GM12878 (cell line): ENCODE results near the gene AAGAB. TPM values are rescaled to one million over a fixed set of nuclear protein-coding genes. Genes with fewer than 3 reads are reported as not detected.
"Not testable (repeated sequence)": the region's sequence is repeated elsewhere in the genome, so short reads cannot be mapped to it uniquely, and the experiment has no call there.

ENCODE experiments used
- ATAC-seq: fragments of 200-7000 bp; cut with Tn5 transposase; 3 replicates; pipeline ENCODE4 v1.9.1; 2020; ENCODE audit warnings: mild to moderate bottlenecking, moderate library complexity
- BruUV-seq: library from RNA; stranded (reverse); fragments of 400-500 nt; replicated peaks from 2 replicates; lab custom pipeline; 2021; lab: Mats Ljungman, UMichigan
- CTCF ChIA-PET: fragments of 300-600 bp; sonication (Branson Sonifier 250); formaldehyde crosslinking; extraction: SDS; loops from one replicate; lab custom pipeline; 2021; ENCODE audit warnings: inconsistent platforms; lab: Yijun Ruan, JAX
- POLR2A ChIA-PET: fragments of 350-600 bp; formaldehyde crosslinking; extraction: SDS; loops from one replicate; lab custom pipeline; 2021; ENCODE audit warnings: inconsistent platforms; lab: Charles Lee
- RAD21 ChIA-PET: fragments of 300-600 bp; sonication (Branson Sonifier 250); formaldehyde crosslinking; loops from one replicate; lab custom pipeline; 2023; ENCODE audit warnings: antibody characterized with exemption; ENCODE audit not compliant: unreplicated experiment; lab: Charles Lee
- SMC1A ChIA-PET: fragments of 300-600 bp; sonication (Branson Sonifier 250); formaldehyde crosslinking; loops from one replicate; lab custom pipeline; 2023; ENCODE audit not compliant: unreplicated experiment, uncharacterized antibody; lab: Charles Lee
- DNase-seq: peaks from one replicate; pipeline ENCODE4 v3.0.0-alpha.2; 2011; ENCODE audit warnings: low read depth, low spot score
- FAIRE-seq: peaks from 3 replicates; lab custom pipeline; 2011; peaks lifted over from hg19 to GRCh38; lab: Jason Lieb, UNC
- H2AFZ ChIP-seq: 2 replicates; pipeline ENCODE4 v1.6.0; 2011; ENCODE audit warnings: low read depth, low read length, control low read depth; ENCODE audit not compliant: control insufficient read depth
- H3K27ac ChIP-seq: 2 replicates; pipeline ENCODE4 v1.5.1; 2011; ENCODE audit warnings: control low read depth; ENCODE audit not compliant: control insufficient read depth, insufficient read depth
- H3K27me3 ChIP-seq, 2 experiments: replicated peaks in 1 of 2; 2 replicates each; pipeline versions ENCODE4 v1.6.0 to v1.6.1; 2011; ENCODE audit warnings: low read length in 1 of 2; ENCODE audit not compliant: control insufficient read depth in 2 of 2, insufficient read depth in 2 of 2
- H3K36me3 ChIP-seq, 2 experiments: 2 replicates each; pipeline ENCODE4 v1.5.1; 2011; ENCODE audit warnings: low read length in 1 of 2; ENCODE audit not compliant: control insufficient read depth in 2 of 2, insufficient read depth in 2 of 2
- H3K4me1 ChIP-seq: 2 replicates; pipeline ENCODE4 v1.6.1; 2011; ENCODE audit warnings: mild to moderate bottlenecking, low read length, moderate library complexity, mixed read lengths; ENCODE audit not compliant: control insufficient read depth, insufficient read depth
- H3K4me2 ChIP-seq: 2 replicates; pipeline ENCODE4 v1.6.0; 2011; ENCODE audit warnings: control low read depth; ENCODE audit not compliant: control insufficient read depth, insufficient read depth
- H3K4me3 ChIP-seq: fragments of 200-600 bp; sonication (generic); 2 replicates; pipeline ENCODE4 v1.5.1; 2016
- H3K79me2 ChIP-seq: 2 replicates; pipeline ENCODE4 v1.6.0; 2011; ENCODE audit warnings: low read length; ENCODE audit not compliant: control insufficient read depth, insufficient read depth
- H3K9ac ChIP-seq: 2 replicates; pipeline ENCODE4 v1.8.0; 2011; ENCODE audit warnings: low read length, control low read depth, mixed read lengths; ENCODE audit not compliant: control insufficient read depth, insufficient read depth
- H3K9me3 ChIP-seq: replicated peaks from 3 replicates; pipeline ENCODE4 v1.5.1; 2011; ENCODE audit warnings: mild to moderate bottlenecking, low read length; ENCODE audit not compliant: control insufficient read depth, insufficient read depth
- H4K20me1 ChIP-seq: 2 replicates; pipeline ENCODE4 v1.6.0; 2011; ENCODE audit not compliant: control insufficient read depth, insufficient read depth
- WGBS: methylation state at CpG from one replicate; pipeline ENCODE4 v1.1.6; 2016; ENCODE audit warnings: low lambda C conversion rate; ENCODE audit not compliant: insufficient replicate concordance, insufficient coverage; ENCODE audit errors: missing lambda C conversion rate; 5-methylcytosine and 5-hydroxymethylcytosine counted together
- in situ Hi-C: fragments of 300-500 bp; cut with MboI; formaldehyde crosslinking; loops from 9 replicates; pipeline ENCODE4 v1.14.3; 2018; ENCODE audit warnings: mixed read lengths
- intact Hi-C: fragments of 100-400 bp; cut with micrococcal nuclease; formaldehyde crosslinking; loops from one replicate; pipeline ENCODE4 v1.14.2; 2022; ENCODE audit not compliant: unreplicated experiment
- polyA plus RNA-seq, 11 experiments: library from polyadenylated mRNA; depleted of rRNA in 4 of 11; unstranded in 6 of 11; stranded (reverse) in 5 of 11; fragments of >200 nt; fragmentation: Nextera tagmentation in 4 of 11; fragmentation: Illumina TruSeq in 1 of 11; extraction: Ambion mirVana in 4 of 11; extraction: Trizol in 1 of 11; gene quantifications; 1 replicate in 1 of 11; 2 replicates in 10 of 11; pipeline versions ENCODE4 v1.2.1 to v1.2.3, GENCODE V29; 2011 to 2016; ENCODE audit warnings: inconsistent platforms in 2 of 11, missing spikeins in 2 of 11, low read depth in 1 of 11
- total RNA-seq, 4 experiments: library from RNA; depleted of rRNA in 3 of 4; stranded (reverse); fragments of >200 nt in 3 of 4; fragmentation: Illumina TruSeq in 1 of 4; extraction: Trizol in 1 of 4; gene quantifications; 2 replicates each; pipeline versions ENCODE4 v1.2.1 to v1.2.3, GENCODE V29; 2013 to 2021

The AAGAB gene
- total and polyA plus RNA-seq, 10 of the 15 experiments (the other 5 are each of a cell fraction or from before 2014, with no cell fraction given): 11.4 to 62.3 (median 38.0) TPM

DNA sequence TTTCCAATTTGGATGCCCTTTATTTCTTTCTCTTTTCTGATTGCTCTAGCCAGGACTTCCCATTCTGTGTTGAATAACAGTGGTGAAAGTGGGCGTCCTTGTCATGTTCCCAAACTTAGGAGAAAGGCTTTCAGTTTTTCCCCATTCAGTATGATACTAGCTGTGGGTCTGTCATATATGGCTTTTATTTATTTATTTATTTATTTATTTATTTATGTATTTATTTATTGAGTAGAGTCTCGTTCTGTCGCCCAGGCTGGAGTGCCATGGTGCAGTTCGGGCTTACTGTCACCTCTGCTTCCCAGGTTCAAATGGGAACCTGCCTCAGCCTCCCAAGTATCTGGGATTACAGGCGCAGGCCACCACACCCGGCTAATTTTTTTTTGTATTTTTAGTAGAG lies 31.9 kb upstream of the AAGAB start:
- H3K9ac ChIP-seq, H2AFZ ChIP-seq, BruUV-seq, H3K27me3 ChIP-seq, H3K79me2 ChIP-seq, in situ Hi-C loops, intact Hi-C loops, RAD21 ChIA-PET, H3K36me3 ChIP-seq, DNase-seq, POLR2A ChIA-PET, H3K4me3 ChIP-seq, H3K4me1 ChIP-seq, H3K27ac ChIP-seq, ATAC-seq, CTCF ChIA-PET, H4K20me1 ChIP-seq, FAIRE-seq, H3K9me3 ChIP-seq, H3K4me2 ChIP-seq: not testable (repeated sequence)
- 78% methylated on average over 6 of the region's 6 CpGs for WGBS
- SMC1A ChIA-PET: interaction anchor here (1.4 kb wide), 1 partner anchor 46 kb away, joined by 3 read pairs; no protein-coding TSS in a partner anchor

DNA sequence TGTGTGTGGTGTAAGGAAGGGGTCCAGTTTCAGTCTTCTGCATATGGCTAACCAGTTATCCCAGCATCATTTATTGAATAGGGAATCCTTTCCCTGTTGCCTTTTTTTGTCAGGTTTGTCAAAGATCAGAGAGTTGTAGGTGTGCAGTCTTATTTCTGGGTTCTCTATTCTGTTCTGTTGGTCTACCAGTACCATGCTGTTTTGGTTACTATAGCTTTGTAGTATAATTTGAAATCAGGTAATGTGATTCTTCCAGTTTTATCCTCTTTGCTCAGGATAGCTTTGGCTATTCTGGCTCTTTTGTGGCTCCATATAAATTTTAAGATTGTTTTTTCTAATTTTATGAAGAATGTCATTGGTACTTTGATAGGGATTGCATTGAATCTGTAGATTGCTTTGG lies 31.2 kb upstream of the AAGAB start:
- ATAC-seq, H3K27me3 ChIP-seq, H2AFZ ChIP-seq, BruUV-seq, RAD21 ChIA-PET, H3K36me3 ChIP-seq, FAIRE-seq, H3K27ac ChIP-seq, CTCF ChIA-PET, H3K4me2 ChIP-seq, POLR2A ChIA-PET, H3K4me3 ChIP-seq, H3K9me3 ChIP-seq, H4K20me1 ChIP-seq, H3K79me2 ChIP-seq, H3K4me1 ChIP-seq, in situ Hi-C loops, H3K9ac ChIP-seq, intact Hi-C loops, DNase-seq: not testable (repeated sequence)
- SMC1A ChIA-PET: interaction anchor here (1.4 kb wide), 1 partner anchor 45 kb away, joined by 3 read pairs; no protein-coding TSS in a partner anchor
